Activated CD4-positive, alpha-beta T cell treated with anti-CD3 and anti-CD28 coated beads for 24 hours (primary cell): ENCODE measurements around the gene CCR9.

Experiments used
- DNase-seq, 2 donors: peaks; one replicate each; pipeline ENCODE4 v3.0.0-alpha.2; 2020; ENCODE audit warnings: low read depth in 2 of 2

Gene CCR9

DNA sequence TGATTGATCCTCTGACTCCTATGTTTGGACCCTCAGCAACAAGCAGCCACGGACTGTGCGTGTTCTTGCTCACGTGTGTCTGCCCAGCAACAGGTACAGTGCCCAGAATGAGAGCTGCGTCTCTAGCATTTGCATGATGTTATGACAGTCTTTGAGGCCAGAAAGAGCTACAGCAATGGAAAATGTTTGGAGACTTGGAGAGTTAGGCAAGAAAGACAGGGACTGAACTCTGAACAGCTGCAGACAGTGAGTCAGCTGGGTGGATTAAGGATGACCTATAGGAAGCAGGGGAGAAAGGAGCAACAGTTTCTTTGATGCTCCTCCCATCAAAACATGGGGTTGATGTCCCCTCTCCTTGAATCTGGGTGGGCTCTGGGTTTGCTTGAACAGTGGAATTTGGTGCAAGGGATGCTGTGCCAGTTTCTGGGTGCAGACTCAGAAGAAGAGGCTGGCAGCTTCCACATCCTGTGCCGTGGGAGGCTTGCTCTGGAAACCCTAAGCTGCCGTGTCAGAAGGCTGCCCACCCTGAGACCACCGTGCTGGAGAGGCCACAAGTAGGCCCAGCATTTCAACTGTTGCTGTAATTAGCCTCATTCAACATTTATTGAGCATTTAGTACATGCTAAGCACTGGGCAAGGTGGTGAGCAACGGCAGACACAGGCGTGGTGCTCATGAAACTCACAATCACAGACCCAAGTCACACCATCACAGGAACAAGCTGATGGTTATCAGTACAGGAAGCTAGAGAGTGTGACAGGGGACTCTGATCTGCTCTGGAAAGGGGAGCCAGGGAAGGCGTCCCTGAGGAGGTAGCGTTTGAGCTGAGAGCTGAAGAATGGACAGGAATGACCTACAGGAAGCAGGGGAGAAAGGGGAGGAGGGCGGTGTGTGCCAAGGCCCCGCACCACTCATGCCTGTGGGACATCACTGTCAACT, 21.7 kb downstream of the CCR9 start:
- no peak for DNase-seq

DNA sequence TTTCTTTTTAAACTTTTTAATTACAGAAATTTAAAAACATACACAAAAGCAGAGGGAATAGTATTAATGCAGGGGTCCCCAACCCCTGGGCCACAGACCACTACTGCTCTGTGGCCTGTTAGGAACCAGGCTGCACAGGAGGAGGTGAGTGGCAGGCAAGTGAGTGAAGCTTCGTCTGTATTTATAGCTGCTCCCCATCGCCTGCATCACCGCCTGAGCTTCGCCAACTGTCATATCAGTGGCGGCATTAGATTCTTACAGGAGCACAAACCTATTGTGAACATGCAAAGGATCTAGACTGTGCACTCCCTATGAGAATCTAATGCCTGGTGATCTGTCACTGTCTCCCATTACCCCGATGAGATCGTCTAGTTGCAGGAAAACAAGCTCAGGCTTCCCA, 22.4 kb downstream of the CCR9 start:
- no peak for DNase-seq

DNA sequence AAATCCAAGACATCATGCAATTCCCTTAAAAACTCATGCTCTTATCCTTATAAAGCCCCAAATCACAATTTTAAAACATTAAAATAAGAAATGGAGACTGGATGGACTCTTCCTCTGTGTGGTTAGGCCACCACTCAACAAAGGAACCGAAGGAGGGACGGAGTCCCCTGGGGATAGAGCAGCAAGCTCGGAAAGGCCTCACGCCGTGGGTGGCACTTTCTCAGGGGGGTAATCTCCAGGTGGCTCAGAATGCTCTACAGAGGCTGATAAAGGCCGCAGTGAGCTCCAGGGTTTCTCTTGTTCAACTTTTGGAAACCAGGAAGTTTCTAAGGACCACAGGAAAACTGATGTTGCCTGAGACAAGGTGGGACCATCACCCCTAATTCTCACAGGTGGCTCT, 23.2 kb downstream of the CCR9 start:
- no peak for DNase-seq

DNA sequence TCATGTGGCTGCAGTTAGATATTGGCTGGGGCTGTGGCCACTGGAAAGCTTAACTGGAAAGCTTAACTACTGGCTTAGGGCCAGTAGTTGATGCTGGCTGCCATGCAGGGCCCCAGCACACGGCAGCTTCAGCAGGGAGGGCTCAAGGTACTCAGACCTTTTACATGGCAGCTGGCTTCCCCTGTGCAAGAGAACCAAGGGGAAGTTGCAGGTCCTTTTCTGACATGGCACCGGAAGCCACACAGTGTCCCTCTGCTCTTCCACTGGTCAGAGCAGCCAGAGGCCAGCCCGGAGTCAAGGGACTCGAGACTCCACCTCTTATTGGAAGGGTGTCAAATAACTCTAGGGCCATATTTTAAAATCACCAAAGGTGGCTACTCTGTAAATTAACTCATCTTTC, 24.5 kb downstream of the CCR9 start:
- DNase-seq = no peak

DNA sequence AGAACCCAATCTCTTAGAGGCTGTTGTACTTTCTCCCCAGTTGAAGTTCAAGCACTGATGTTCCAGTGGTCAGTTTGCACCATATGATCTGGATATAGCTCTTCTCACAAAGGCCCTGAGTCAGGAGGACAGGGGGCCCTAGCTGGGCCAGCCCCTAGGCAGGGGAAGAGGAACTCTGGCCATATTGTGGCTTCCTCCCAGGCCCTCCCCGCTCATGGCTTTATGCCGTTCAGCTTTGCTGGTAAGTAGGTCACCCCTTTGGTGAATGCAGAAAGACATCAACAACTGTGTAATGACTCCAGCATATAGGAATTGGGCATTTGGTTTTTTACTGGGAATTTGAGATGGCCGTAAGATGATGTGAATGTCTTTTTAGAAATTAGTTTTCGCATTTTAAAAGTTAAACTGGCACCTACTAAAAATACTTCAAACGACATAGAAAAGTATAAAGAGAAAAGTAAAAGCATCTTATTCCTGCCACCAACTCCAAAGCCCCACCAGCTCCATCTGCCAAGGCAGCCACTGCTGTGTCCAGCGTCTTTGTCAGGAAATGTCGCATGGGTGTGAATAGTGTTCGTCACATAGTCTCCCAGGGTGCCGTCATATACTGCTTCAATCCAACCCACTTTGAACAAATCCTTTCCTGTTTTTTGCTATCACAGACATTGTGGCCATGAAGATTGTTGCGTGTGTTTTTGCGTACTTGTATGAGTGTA, 25.3 kb downstream of the CCR9 start:
- DNase-seq = no peak

- no peak for DNase-seq
These were observed 26.1 kb downstream of the CCR9 start for GRCh38 chr3:45912435-45912834.

DNA sequence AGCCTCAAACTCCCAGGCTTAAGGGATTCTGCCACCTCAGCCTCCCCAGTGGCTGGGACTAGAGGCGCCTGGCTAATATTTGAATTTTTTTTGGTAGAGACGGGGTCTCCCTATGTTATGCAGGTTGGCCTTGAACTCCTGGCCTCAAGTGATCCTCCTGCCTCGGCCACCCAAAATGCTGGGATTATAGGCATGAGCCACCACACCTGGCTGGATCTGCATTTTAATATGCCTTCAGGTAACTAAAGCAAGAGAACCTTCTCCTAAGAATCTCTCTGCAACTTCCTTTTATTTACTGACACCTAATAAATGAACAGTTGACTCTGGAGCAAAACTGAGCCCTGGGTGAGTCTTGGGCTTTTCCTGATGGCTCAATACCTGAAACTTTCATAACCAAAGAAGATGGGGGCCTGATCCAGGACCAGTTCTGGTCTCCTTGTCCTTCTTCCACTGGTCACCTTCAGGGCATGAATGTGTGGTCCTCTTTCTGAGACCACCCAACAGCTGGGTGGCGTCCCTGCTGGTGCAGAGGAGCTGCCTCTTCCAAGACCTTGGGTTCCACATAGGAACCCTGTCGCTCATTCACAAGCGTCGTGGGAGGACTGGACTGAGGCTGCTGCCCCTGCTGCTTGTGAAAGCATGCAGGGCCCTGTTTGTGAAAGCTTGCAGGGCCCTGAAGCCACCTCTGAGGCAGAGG, 28.2 kb downstream of the CCR9 start:
- no peak for DNase-seq

DNA sequence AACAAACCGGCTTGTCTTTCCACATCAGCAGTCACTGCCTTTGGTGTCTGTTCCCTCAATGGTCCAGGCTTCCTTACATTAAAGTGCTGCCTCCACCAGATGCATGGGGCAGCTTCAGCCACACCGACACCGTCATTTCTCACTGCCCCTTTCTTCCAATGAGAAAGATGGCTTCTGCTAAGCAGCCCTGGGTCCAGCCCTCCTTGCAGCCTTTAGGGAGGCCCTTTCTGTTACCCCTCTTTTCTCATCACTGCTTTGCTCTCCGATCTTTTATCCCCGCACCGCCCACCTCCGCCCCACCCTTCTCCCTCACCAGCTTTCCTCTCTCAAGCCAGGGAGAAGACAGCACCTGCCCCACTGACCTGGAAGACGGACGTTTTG, 28.7 kb downstream of the CCR9 start:
- DNase-seq = no peak

DNA sequence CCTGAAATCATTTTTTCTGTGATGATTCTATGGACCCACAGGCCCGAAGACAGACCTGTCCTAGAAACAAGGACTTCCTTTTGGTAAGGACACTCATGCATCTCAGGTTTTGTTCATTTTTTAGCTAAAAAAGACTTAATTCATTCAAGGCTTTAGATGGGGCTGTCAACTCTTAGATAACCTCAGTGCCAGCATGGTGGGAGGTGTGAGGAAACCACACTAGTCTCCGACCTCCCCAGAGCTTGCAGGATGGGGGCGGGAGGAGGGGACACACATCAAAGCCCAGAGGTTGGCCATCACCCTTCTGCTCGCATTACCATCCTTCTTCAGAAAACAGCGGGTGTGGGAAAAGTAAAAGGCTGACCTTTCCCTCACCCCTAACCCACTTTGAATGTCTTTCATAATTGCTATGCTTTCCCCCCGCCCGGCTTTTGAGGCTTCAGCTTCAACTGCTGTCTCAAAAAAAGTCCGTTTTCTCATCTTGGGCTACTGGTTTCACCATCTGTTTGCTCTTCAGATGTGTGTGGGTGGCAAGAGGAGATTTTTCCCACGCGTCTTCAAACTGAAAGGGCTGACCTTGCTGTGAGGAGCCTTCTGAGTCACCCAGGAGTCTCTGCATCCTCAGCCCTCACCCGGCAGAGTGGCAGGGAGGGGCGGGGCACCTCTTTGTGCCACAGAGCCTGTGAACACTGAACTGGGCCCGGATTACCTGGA, 29.3 kb downstream of the CCR9 start:
- DNase-seq = peak; percentile 65 to 66

DNA sequence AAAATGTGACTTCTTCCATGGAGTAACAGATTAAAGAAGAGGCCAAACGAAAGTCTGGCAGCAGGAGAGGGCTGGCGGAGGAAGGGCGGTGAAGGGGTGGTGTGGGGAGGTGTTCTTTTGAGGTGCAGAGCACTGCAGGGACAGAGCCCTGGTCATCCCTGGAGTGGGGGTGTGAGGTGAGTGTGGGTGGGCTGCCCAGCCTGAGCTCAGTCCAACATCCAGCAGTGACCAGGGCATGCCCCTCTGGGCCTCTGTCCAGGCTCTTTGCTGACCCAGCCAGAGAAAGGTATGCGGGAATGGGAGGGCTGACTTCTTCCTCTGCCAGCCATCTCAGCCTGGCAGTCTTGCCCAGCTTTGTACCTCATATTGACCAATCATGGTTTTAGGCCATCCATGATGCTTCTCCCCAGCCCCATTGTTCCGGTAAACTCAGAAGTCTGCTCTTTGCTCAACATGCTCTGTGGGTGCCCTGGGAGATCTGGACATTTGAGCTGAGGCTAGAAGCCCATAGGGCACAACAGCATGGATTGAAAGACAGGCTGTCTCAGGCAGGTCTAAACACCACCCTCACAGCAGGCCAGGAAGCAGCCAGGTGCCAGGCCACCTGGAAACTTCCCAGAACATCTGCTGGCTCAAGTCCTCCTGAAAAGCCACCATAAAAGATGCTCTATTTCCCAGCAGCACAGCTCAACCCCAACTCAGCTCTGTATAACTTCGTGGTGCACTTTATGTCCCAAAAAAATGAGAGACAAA, 31.0 kb downstream of the CCR9 start:
- DNase-seq = no peak

DNA sequence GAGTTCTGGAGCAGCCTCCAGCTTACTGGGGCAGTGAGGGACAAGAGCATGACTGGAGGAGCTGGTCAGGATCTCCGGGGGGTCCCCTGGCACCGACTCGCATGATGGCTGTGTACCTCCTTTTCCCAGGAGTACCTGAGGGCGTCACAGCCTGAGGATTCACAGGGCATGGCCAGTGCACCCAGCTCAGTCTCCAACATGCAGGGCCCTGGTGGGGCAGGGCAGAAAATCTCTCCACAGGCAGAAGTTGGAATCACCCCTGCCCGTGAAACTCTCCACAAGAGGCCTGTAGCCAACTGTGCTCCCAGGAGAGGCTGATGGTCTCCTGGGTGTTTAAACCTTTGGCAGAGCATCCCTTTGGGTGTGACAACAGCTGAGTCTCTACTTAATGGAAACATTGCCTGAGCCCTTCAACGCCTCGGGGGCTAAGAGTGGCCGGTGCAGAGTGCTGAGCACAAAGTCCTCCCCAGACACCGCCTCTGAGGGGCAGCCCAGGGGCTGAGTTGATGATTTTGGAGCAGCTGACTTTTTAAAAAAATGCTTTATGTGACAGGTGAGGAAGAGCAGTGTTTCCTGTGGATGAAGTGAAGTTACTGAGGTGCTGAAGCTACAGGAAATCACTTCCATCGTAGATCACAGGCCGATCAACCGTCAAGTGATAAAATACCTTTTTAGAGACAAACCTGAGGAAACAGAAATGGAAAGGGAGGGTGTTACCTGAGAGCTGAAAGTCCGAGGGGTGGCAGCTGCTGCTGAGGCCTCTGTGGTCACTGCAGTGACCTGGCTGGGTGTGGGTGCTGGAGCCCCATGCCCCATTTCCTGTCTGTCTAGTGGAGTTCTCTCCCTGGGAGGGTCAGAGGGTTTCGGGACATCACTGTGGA, 35.1 kb downstream of the CCR9 start:
- DNase-seq = no peak

DNA sequence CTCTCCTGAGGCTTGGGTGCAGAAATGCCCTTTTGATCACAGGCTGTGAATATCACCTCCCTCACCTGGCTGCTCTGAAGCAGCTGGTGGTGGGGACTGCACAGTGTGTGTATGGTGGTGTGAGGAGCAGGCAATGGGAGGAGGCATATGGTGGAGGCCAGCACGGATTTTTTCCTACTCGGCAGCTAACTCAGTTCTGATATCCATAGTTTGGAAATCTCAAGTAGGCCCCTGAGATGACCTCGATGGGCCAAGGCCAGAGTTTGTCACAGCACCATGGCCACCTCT, 35.6 kb downstream of the CCR9 start:
- no peak for DNase-seq

GRCh38 chr3:45922950-45923590, 36.7 kb downstream of the CCR9 start:
- no peak for DNase-seq

GRCh38 chr3:45923755-45924154, 37.4 kb downstream of the CCR9 start:
- DNase-seq = no peak

DNA sequence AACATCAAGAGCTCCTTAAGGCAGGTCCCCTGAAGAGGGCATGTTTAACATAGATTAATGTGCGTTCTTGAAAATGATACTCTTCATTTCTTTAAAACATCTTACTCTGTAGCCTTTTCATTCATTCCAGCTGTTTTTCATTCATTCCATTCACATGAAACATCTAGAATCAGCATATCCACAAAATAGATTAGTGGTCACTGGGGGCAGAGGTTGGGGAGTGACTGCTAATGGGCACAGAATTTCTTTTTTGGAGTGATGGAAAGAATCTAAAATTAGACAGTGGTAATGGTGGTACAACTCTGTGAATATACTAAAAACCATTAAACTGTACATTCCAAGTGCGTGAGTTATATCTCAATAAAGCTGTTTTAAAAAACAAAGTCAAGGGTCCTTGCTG, 41.5 kb downstream of the CCR9 start:
- no peak for DNase-seq

- DNase-seq = peak; percentile 56 to 63
These were observed 42.8 kb downstream of the CCR9 start for GRCh38 chr3:45929042-45929679.

- no peak for DNase-seq
These were observed 45.2 kb downstream of the CCR9 start for GRCh38 chr3:45931496-45931895.

GRCh38 chr3:45932112-45932511, 45.8 kb downstream of the CCR9 start:
- no peak for DNase-seq

DNA sequence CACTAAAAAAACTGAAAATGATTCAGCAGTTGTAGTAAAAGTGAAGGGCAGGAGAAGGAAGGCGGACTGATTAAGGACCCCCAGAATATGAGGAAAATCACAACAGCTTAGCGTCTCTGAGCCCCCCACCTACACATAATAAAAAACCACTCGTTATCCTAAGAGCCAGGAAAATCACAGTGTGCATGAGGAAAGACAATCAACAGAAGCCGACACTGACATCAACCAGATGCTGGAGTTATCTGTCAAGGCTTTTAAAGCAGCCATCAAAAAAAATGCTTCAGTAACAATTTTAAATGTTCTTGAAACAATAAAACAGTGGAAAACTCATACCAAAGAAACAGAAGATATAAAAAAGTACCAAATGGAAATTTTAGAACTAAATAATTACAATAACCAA, 47.2 kb downstream of the CCR9 start:
- DNase-seq = no peak
